GM10266 (cell line): ENCODE measurements around the gene B3GALT5.

ENCODE experiments used
- DNase-seq: peaks from one replicate; pipeline ENCODE4 v3.0.0; 2012; ENCODE audit errors: extremely low spot score
- TF ChIP-seq, protein P1 (sequence below): IDR thresholded peaks from 2 replicates; pipeline ENCODE4 v1.5.1; 2012; ENCODE audit warnings: mild to moderate bottlenecking, low read depth; ENCODE audit not compliant: control insufficient read depth, insufficient read depth; ENCODE audit errors: missing control alignments

B3GALT5 gene

DNA sequence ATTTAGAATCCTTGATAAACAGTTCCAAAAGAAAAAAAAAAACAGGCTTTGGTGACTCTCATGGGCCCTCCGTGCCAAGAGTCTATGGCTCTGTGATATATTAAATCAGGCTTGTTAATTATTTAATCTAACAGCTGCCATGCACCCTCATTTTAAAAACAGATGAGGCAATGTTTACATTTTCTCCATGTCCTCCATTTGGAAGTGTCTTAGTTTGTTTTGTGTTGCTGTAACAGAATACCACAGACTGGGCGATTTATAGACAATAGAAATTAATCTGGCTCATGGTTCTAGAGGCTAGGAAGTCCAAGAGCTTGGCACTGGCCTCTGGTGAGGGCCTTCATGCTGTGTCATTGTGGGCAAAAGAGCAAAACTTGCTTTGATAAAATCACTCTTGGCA, 58.0 kb downstream of the B3GALT5 start:
- no peak for DNase-seq
- TF ChIP-seq, protein P1, sequence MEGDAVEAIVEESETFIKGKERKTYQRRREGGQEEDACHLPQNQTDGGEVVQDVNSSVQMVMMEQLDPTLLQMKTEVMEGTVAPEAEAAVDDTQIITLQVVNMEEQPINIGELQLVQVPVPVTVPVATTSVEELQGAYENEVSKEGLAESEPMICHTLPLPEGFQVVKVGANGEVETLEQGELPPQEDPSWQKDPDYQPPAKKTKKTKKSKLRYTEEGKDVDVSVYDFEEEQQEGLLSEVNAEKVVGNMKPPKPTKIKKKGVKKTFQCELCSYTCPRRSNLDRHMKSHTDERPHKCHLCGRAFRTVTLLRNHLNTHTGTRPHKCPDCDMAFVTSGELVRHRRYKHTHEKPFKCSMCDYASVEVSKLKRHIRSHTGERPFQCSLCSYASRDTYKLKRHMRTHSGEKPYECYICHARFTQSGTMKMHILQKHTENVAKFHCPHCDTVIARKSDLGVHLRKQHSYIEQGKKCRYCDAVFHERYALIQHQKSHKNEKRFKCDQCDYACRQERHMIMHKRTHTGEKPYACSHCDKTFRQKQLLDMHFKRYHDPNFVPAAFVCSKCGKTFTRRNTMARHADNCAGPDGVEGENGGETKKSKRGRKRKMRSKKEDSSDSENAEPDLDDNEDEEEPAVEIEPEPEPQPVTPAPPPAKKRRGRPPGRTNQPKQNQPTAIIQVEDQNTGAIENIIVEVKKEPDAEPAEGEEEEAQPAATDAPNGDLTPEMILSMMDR: no peak

DNA sequence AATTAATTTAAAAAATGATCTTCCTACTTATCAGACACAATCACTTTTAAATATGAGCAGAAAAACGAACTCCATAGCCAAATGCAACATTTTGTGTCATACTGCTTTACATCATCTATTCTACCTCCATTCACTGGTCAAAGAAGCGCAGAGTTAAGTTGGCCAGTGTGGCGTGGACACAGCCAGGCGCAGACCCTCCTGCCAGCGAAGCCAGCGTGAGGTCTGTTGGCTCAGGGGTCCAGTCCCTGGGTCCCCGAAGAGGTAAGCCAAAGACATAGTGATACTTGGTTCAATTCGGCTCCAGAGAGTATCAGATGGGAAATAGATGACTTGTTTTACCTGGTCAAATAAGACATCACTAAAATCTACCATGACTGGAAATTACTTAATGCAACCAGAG, 59.2 kb downstream of the B3GALT5 start:
- DNase-seq: no peak
- TF ChIP-seq, protein P1: no peak

DNA sequence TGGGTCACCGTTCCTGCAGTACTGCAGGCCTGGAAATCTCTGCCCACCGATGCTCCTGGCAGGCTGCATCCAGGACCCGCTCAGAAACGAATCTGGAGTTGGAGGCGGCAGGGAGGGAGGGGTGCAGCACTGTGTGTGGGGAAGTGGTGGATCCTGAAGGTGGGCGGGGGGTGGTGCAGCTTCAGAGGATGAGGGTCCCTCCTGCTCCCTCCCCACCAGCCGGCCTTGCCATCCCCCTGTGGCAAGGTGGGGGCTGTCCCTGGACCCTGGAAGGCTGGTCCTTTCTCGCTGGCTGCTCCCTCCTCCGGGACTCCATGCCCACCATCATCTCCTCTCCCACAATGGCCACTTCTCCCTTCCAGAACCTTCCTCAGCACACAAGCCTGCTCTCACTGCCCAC, 60.4 kb downstream of the B3GALT5 start:
- no peak for DNase-seq
- TF ChIP-seq, protein P1: no peak

DNA sequence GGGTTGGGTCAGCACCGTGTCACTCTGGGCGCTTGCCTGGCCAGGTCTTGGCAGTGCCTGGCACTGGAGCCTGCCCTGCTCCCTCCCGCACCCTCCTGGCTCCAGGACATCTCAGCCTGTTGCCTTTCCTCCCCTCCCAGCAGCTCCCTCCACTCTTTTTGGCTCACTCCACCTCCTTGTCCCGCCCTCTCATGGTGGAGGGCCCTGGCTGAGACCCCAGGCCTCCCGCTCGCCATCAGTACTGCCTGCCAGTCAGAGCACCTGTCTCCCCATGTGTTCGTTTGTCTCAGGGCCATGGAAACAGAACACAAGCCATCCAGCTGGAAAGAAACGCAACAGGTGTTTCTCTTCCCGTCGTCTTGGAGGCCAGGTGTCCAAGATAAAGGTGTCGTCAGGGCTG, 61.0 kb downstream of the B3GALT5 start:
- no peak for DNase-seq
- TF ChIP-seq, protein P1: no peak

DNA sequence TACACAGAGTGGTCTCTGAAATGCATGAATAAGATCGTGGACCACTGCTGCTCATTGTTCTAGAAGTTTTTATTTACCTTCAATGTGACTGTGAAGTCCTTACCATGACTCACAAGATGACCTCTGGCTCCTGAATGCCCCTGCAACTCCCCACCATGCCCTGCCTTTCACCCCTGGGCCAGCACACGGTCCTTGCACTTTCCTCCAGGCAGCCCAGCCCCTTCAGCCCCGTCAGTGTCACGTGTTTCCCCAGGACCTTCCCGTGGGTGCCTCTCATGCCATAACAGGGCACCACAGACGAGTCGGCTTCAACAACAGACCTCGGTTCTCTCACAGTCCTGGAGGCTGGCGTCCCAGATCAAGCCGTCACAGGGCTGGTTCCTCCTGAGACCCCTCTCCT, 62.1 kb downstream of the B3GALT5 start:
- TF ChIP-seq, protein P1: no peak
- DNase-seq: no peak

DNA sequence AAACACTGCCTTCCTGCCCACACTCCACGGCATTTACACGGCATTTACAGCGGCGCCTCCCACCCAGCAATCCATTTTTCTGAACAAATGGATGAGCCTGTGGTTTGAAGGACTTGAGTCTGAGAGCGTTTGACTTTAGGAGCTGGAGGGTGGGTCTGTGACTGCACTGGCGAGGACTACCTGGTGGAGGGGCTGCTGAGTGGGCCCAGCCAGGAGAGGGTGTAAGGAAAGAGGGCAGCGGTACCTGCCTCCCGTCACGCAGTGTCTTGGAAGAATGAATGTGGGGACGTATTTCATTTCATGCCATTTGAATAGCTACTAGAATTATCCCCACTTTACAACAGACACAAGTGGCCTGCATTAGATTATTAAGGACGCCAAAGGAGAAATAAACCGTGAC, 62.9 kb downstream of the B3GALT5 start:
- TF ChIP-seq, protein P1: no peak
- DNase-seq: no peak

DNA sequence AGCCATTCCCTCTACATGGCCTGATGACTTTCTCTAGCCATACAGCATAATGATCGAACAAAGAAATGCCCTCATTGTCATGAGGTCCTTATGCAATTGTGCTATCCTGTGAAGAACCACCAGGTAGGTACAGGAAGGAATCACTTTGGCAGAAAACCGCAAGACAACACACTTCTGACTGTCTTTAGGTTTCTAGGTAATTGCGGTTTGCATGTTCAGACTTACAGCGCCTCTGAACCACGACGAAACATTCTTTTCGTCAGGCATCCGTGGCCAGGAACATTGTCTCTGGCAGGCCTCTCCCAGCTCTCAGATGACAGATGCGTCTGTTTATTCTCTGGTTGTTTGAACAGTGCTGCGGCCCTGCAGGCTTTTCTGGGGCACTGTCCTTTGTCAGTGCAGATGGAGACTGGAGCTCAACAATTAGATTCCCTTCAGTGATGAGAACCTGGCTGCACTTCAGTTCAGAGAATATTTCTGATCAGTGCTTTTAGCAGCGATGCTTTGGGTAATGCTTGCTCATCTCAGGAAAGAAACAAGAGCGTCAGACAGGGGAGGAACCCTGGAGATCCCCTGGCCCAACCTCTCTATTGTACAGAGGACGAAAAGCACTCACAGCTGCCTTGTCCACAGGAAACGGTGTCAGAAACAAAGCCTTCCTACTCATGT, 63.4 kb downstream of the B3GALT5 start:
- DNase-seq: no peak

More for the DNA sequence above, 63.4 kb downstream of the B3GALT5 start:
- TF ChIP-seq, protein P1: no peak
